ENCODE measurements around the gene CST9L. TPM values are rescaled to one million over a fixed set of nuclear protein-coding genes. Genes with fewer than 3 reads are reported as not detected.

CST9L gene
- total and polyA plus RNA-seq, 10 of the 15 experiments (the other 5 are each of a cell fraction or from before 2014, with no cell fraction given) = not detected

GRCh38 chr20:23534801-23535593 lies 33.3 kb downstream of the CST9L start:
- ChIA-PET RAD21 (ENCODE audit: unreplicated experiment) (no interaction called here), SMC1A (ENCODE audit: uncharacterized antibody, unreplicated experiment) (no interaction called here)
- 41% methylated on average over 20 of the region's 20 CpGs for WGBS (ENCODE audit: insufficient coverage, insufficient replicate concordance, low lambda C conversion rate, missing lambda C conversion rate)

GRCh38 chr20:23533161-23533560 lies 35.1 kb downstream of the CST9L start:
- in situ Hi-C loops (cut with MboI) = no loop called here
- Histone ChIP-seq H3K79me2 (ENCODE audit: control insufficient read depth, insufficient read depth, low read length) (no peaks in the 10 kb centered on the region), H3K36me3 (ENCODE audit: control insufficient read depth in 2 of 2, insufficient read depth in 2 of 2, low read length in 1 of 2) (no peaks in the 10 kb centered on the region), H3K27ac (ENCODE audit: control insufficient read depth, insufficient read depth) (no peak overlapping the region), H4K20me1 (ENCODE audit: control insufficient read depth, insufficient read depth) (no peaks in the 10 kb centered on the region), H2AFZ (ENCODE audit: control insufficient read depth, low read depth, low read length) (no peak overlapping the region), H3K4me1 (ENCODE audit: control insufficient read depth, insufficient read depth, low read length) (peaks cover 8% of the 10 kb centered on the region), H3K4me2 (ENCODE audit: control insufficient read depth, insufficient read depth) (no peak overlapping the region), H3K9me3 (replicated peaks; ENCODE audit: control insufficient read depth, insufficient read depth, low read length) (peaks cover 4% of the 10 kb centered on the region; the same call in 2 of the 3 replicates), H3K9ac (ENCODE audit: control insufficient read depth, insufficient read depth, low read length) (no peak overlapping the region), H3K27me3 (replicated peaks in 1 of 2; ENCODE audit: control insufficient read depth in 2 of 2, insufficient read depth in 2 of 2, low read length in 1 of 2) (no peaks in the 10 kb centered on the region), H3K4me3 (no peak overlapping the region)
- no peak for TF ChIP-seq SRF (IDR thresholded peaks at IDR 0.05; ENCODE audit: low read depth in 2 of 2, low read length in 2 of 2)
- TF ChIP-seq MTA2 (IDR thresholded peaks at IDR 0.05; ENCODE audit: low read depth) = no peak
- TF ChIP-seq IRF3 (IDR thresholded peaks at IDR 0.05) = no peak
- TF ChIP-seq ZBTB11 (CRISPR knock-in tag; IDR thresholded peaks at IDR 0.05) = no peak
- no peak for TF ChIP-seq CHD1 (IDR thresholded peaks at IDR 0.05; ENCODE audit: low read depth, low read length)
- no peak for TF ChIP-seq ZNF622 (IDR thresholded peaks at IDR 0.05)
- BruUV-seq (replicated peaks) = no TSS peak
- intact Hi-C loops (cut with micrococcal nuclease; ENCODE audit: unreplicated experiment) = no loop called here
- CTCF ChIA-PET = interaction anchor here (0.5 to 1.1 kb wide), 2 partner anchors 11 to 249 kb away, joined by 3 read pairs; no protein-coding TSS in a partner anchor
- RAD21 ChIA-PET (ENCODE audit: unreplicated experiment) = no interaction called here
- ATAC-seq (no peak), DNase-seq (ENCODE audit: low read depth, low spot score) (no peak), FAIRE-seq (no peak)
- POLR2A ChIA-PET = no interaction called here
- SMC1A ChIA-PET (ENCODE audit: uncharacterized antibody, unreplicated experiment) = no interaction called here

More at GRCh38 chr20:23534801-23535593, 33.3 kb downstream of the CST9L start:
- Histone ChIP-seq H3K9me3 (replicated peaks; ENCODE audit: control insufficient read depth, insufficient read depth, low read length) (no peaks in the 10 kb centered on the region; the same call in 2 of the 3 replicates), H3K27me3 (replicated peaks in 1 of 2; ENCODE audit: control insufficient read depth in 2 of 2, insufficient read depth in 2 of 2, low read length in 1 of 2) (no peaks in the 10 kb centered on the region), H3K27ac (ENCODE audit: control insufficient read depth, insufficient read depth) (no peak overlapping the region), H3K36me3 (ENCODE audit: control insufficient read depth in 2 of 2, insufficient read depth in 2 of 2, low read length in 1 of 2) (no peaks in the 10 kb centered on the region), H3K9ac (ENCODE audit: control insufficient read depth, insufficient read depth, low read length) (no peak overlapping the region), H2AFZ (ENCODE audit: control insufficient read depth, low read depth, low read length) (no peak overlapping the region), H3K4me1 (ENCODE audit: control insufficient read depth, insufficient read depth, low read length) (peaks cover 8% of the 10 kb centered on the region), H3K4me3 (no peak overlapping the region), H3K4me2 (ENCODE audit: control insufficient read depth, insufficient read depth) (no peak overlapping the region), H3K79me2 (ENCODE audit: control insufficient read depth, insufficient read depth, low read length) (no peaks in the 10 kb centered on the region), H4K20me1 (ENCODE audit: control insufficient read depth, insufficient read depth) (no peaks in the 10 kb centered on the region)
- DNase-seq (ENCODE audit: low read depth, low spot score) = no peak
- in situ Hi-C loops (cut with MboI) (no loop called here), intact Hi-C loops (cut with micrococcal nuclease; ENCODE audit: unreplicated experiment) (no loop called here)
- CTCF ChIA-PET = no interaction called here
- ATAC-seq = no peak
- TF ChIP-seq ZNF207 (IDR thresholded peaks at IDR 0.05; ENCODE audit: borderline replicate concordance) = no peak
- peak; percentile 41 for TF ChIP-seq BCL3 (IDR thresholded peaks at IDR 0.05; ENCODE audit: borderline replicate concordance, insufficient read depth, low read depth, low read length, poor library complexity, severe bottlenecking)
- no peak for FAIRE-seq
- no TSS peak for BruUV-seq (replicated peaks)
- POLR2A ChIA-PET = interaction anchor here (0.7 kb wide), 1 partner anchor 1617 kb away, joined by 3 read pairs; no protein-coding TSS in a partner anchor
